GM18511 (cell line): Measurements from ENCODE around the gene PDIA6.

Experiments used
- ATAC-seq: cut with Tn5 transposase; IDR thresholded peaks from one replicate; pipeline ENCODE4 v1.9.1; 2021; ENCODE audit warnings: mild to moderate bottlenecking, moderate library complexity; ENCODE audit not compliant: unreplicated experiment

PDIA6 gene

GRCh38 chr2:10733566-10733925 is 79.0 kb downstream of the PDIA6 start:
- ATAC-seq: no peak
